T-helper 17 cell (primary cell): ENCODE results near the gene PXK. TPM values are rescaled to one million over a fixed set of nuclear protein-coding genes. Genes with fewer than 3 reads are reported as not detected.
A peak's percentile ranks its signal among the peaks of the same experiment; 100 is the strongest.

Experiments
- ATAC-seq: fragments of 150-1000 bp; cut with Tn5 transposase; 2 replicates; pipeline ENCODE4 v1.10.0; 2021; ENCODE audit warnings: mild to moderate bottlenecking, moderate library complexity
- DNase-seq, 3 donors: peaks; one replicate each; pipeline versions ENCODE4 v3.0.0 to v3.0.0-alpha.2; 2020 to 2021
- H3K9me3 ChIP-seq: one replicate; pipeline ENCODE4 v1.7.0; 2013; ENCODE audit warnings: low read length, mild to moderate bottlenecking; ENCODE audit not compliant: control insufficient read depth, poor library complexity, severe bottlenecking
- H3K27ac Mint-ChIP-seq: one replicate; pipeline ENCODE4 v1.8.0; 2022; ENCODE audit warnings: mild to moderate bottlenecking, moderate library complexity, mixed read lengths
- H3K27me3 Mint-ChIP-seq: one replicate; pipeline ENCODE4 v1.8.0; 2022; ENCODE audit warnings: mixed read lengths
- H3K36me3 Mint-ChIP-seq: one replicate; pipeline ENCODE4 v1.8.0; 2022; ENCODE audit warnings: low read depth, mixed read lengths
- H3K4me1 Mint-ChIP-seq: one replicate; pipeline ENCODE4 v1.8.0; 2022; ENCODE audit warnings: mild to moderate bottlenecking, mixed read lengths
- H3K4me3 Mint-ChIP-seq: one replicate; pipeline ENCODE4 v1.8.0; 2022; ENCODE audit warnings: mild to moderate bottlenecking, moderate library complexity, mixed read lengths
- total RNA-seq, 4 donors: library from RNA in 2 of 4; stranded (reverse) in 2 of 4; gene quantifications; one replicate each; pipeline ENCODE4 v1.2.3 and lab custom pipeline; 2022 to 2026

The PXK gene
- total RNA-seq, 2 donors from 2014 or later = 20.1 to 23.1 TPM

DNA sequence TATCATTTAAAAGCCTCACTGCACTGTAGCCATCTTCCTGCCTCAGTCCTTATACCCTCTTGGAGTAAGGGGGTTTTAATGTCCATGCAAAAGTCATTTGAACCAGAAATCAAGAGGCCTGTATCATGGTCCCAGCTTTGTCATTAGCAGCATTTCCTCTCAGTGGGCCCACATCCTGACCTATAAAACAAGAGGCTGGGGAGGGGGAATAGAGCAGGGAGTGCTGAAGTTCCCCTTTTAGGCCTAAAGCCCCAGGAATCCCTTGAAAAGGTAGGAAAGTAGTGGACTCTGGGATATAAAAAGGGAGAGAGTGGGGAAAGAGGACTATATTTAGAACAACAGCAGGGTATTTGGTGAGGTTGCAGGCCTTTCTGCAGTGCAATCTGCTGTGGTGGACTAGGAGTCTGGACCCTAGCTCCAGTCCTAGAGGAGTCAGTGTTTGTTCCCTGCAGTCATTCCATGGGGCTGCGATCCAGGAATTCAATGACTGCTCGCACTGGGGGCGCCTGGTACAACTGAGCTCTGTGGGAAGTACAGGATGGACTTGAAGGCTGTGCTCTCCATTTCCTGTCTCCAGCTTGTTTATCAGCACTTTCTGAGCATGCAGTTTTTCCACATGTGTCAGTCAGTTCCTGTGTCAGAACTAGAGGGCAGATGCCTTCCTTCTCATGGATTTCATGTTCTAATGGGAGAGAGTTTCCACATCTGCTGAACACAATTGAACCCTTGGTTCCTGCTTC is 54.1 kb downstream of the PXK start:
- H3K27me3 Mint-ChIP-seq = no peaks in the 10 kb centered on the region
- no peak overlapping the region for H3K27ac Mint-ChIP-seq
- H3K36me3 Mint-ChIP-seq = peaks cover 11% of the 10 kb centered on the region
- peaks cover 7% of the 10 kb centered on the region for H3K4me1 Mint-ChIP-seq
- no peak overlapping the region for H3K4me3 Mint-ChIP-seq
- no peaks in the 10 kb centered on the region for H3K9me3 ChIP-seq
- DNase-seq (no peak), ATAC-seq (no peak)

DNA sequence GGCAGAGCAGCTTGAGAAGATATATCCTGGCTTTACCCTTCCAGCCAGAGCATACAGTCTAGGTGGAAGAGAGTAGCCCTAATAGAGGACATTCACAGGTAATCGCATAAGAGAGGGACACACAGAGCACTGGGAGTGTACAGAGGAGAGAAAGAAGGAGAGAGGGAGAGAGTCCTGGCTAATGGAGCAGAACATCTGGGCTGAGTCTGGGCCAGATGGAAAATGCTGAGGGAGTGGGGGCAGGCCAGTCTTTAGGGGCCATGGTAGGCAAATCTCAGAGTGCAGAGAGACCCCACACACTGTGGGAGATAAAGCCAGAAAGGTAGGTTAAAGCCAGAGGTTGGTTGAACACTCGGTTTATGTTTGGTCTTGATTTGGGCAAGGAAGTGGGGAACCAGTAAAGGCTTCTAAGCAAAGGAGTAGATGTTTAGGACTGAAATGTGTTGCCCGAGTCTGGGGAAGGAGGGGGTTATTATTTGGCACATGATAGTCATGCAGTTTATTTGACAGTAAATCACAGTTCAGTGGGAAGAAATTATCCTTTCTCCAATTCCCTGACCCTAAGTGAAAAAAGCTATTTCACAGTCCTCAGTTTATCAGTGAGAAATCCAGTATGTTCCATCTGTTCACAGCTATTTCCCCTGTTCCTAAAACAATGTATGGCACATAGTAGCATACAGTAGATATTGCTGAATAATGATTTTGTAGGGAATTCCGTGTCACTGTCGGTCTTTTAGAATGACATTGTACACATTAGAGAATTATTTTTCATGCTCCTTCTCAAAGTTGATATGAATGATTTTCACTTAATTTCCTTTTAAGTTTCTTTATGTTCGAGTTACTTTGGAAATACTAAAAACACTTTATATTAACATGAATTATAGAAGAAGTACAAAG is 55.2 kb downstream of the PXK start:
- Mint-ChIP-seq H3K36me3 (peaks cover 11% of the 10 kb centered on the region), H3K4me3 (no peak overlapping the region), H3K27ac (no peak overlapping the region), H3K27me3 (no peaks in the 10 kb centered on the region), H3K4me1 (peaks cover 7% of the 10 kb centered on the region)
- ATAC-seq (no peak), DNase-seq (no peak)
- H3K9me3 ChIP-seq = no peaks in the 10 kb centered on the region

DNA sequence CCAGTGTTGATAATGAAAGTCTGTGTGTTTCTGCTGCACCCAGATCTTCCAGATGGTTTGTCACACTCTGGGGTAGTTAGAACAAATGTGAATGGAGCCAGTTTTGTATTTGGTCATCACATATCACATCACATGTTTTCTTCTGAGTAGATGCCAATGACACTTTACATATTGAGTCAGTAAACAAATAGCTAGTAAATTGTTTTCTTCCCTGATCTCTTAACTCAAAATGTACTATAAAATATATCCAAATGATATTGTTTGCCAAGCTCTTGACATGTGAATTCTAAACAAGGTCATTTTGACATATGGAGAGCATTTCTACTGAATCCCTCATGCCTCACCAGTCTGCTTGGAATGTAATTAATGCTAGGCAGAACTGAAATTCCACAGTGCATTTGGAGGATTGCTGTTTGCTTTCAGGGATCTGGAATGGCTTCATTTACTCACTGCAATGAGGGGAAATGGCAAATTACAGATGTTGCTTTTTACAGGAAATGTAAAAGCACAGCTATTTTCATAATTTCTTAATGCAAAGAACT is 55.9 kb downstream of the PXK start:
- Mint-ChIP-seq H3K27ac (no peak overlapping the region), H3K27me3 (no peaks in the 10 kb centered on the region), H3K4me3 (no peak overlapping the region), H3K4me1 (peaks cover 7% of the 10 kb centered on the region), H3K36me3 (peaks cover 11% of the 10 kb centered on the region)
- H3K9me3 ChIP-seq = no peaks in the 10 kb centered on the region
- ATAC-seq (no peak), DNase-seq (no peak)

DNA sequence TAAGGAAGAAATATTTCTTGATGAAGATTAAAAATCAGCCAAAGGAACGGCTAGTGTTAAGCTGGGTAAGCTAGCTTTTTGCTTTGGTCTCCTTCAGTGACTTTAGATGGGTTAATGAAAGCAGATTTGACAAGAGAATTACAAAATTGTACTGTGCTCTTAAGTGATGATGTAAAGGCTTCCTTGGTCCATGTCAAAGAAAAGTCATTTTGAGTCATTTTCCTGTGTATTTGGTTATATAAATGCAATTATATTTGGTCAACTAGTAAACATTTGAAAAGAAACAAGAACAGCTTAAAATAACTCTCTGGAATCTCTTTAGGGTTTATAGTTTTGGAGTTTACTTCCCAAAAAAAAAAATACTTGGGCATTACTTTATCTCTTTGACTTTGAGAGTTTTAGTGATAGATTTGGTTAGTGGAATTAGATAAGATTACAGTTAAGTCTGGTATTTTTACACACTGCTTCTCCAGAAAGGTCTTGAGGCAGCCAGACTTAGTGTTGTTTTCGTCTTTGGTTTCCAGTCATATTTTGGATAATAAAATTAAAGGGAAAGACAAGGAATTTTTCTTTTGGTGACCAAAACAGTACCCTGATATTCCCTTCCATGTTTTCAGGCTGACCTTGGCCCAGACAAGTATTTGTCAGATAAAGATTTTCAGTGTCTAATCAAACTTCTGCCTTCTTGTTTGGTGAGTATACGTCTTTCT is 58.6 kb downstream of the PXK start:
- Mint-ChIP-seq H3K27ac (no peak overlapping the region), H3K4me1 (peaks cover 7% of the 10 kb centered on the region), H3K4me3 (no peak overlapping the region), H3K27me3 (no peaks in the 10 kb centered on the region), H3K36me3 (peaks cover 11% of the 10 kb centered on the region)
- no peak for DNase-seq
- no peak for ATAC-seq
- no peaks in the 10 kb centered on the region for H3K9me3 ChIP-seq

DNA sequence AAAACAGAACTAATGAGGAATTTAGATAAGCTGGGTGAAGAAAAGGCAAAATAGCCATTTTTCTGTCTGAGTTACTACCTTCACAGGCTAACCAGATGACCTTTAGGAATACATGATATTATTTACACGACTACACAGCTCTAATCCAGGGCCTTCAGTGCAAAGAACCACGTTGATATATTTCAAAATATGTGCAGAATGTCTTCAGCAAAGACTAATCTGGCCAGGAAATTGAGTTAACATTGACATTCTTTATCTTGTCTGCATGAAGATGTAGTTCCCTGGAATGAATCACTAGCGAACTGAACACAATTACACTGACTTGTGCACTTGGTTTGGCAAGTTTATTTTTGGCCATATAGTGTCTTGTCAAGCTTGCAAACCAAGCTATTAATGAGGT is 59.5 kb downstream of the PXK start:
- no peaks in the 10 kb centered on the region for H3K9me3 ChIP-seq
- Mint-ChIP-seq H3K4me3 (no peak overlapping the region), H3K4me1 (peaks cover 7% of the 10 kb centered on the region), H3K36me3 (peaks cover 10% of the 10 kb centered on the region), H3K27me3 (no peaks in the 10 kb centered on the region), H3K27ac (peak overlapping the region; percentile 11)
- DNase-seq = no peak
- no peak for ATAC-seq

DNA sequence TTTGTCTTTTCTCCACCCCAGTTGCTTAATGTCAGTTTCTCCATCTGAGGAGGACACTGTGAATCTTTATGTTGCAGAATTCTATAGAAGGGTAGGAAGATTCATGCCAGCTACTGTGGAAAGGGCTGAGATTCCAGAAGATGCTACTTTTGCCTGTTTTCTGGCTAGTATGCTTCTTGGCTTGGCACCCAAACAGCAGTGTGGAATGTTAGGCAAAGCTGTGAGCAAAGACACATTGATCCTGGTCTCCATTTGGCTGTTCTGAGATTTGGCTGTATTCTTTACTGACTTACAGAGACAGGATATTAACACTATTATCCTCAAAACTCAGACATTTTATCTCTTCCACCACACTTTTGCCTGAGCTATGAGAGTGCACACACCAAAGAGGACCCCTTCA is 61.6 kb downstream of the PXK start:
- no peak for DNase-seq
- Mint-ChIP-seq H3K27me3 (no peaks in the 10 kb centered on the region), H3K36me3 (peaks cover 5% of the 10 kb centered on the region), H3K4me1 (no peaks in the 10 kb centered on the region), H3K4me3 (no peak overlapping the region), H3K27ac (no peak overlapping the region)
- ATAC-seq = no peak
- H3K9me3 ChIP-seq = no peaks in the 10 kb centered on the region

DNA sequence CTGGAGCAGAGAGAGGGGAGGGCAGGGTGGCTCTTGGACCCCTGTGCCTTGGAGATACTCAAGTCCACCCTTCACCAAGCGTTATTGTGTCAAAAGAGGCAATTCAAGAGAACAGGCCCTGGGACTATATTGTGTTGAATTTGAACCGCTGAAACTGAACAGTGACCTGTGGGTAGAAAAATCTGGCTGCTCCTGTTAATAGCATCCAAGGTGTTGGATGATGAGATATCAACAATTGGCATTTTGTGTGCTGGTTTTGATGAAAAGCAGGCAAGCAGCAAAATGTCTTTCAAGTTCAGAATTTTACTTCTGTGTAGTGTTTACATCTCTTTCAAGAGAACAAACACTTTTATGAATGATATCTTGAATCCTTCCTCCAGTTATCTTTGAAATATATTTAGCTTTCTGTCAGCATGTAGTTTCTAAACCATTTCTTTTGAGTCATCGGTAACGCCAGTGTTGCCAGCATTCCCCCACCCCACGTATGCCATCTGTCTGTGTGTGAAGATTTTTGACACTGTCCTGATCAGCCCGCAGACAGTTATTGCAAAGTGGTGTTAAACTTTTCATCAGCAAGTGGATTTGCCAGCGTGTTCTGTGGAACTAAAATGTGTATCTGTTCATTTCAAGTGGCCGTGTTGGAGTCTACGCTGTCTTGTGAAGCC is 66.1 kb downstream of the PXK start:
- Mint-ChIP-seq H3K4me3 (no peak overlapping the region), H3K4me1 (no peaks in the 10 kb centered on the region), H3K36me3 (no peaks in the 10 kb centered on the region), H3K27me3 (no peaks in the 10 kb centered on the region), H3K27ac (no peak overlapping the region)
- no peak for ATAC-seq
- DNase-seq = no peak
- H3K9me3 ChIP-seq = no peaks in the 10 kb centered on the region

DNA sequence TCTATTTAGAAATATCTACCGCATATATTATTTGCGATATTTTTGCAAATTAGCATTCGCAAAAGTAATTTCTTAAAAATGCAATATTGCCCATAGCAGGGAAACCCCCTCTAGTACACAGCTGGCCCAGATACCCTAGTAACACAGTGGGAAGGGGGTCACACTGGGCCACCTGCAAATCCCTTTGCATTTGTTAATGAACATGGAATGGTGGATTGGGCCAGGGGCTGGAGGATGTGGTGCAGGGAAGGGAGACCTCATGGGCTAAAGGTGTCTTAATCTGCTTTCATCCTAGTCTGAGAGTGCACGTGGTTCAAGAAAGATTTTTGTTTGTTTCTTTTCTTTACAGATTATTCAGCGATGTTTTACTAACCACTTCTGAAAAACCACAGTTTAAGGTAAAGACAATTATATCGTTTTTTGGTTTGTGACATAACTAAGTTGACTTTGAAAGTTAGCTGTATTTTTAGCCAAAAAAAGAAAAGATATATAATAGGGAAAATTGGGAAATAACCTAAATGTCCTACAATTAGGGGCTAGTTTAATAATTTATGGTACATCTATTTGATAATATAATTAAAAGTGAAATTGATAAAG is 70.9 kb downstream of the PXK start:
- no peak overlapping the region for H3K4me3 Mint-ChIP-seq
- ATAC-seq = no peak
- peaks cover 3% of the 10 kb centered on the region for H3K36me3 Mint-ChIP-seq
- no peak for DNase-seq
- peaks cover under 1% of the 10 kb centered on the region for H3K4me1 Mint-ChIP-seq
- H3K27ac Mint-ChIP-seq = no peak overlapping the region
- no peaks in the 10 kb centered on the region for H3K27me3 Mint-ChIP-seq
- no peaks in the 10 kb centered on the region for H3K9me3 ChIP-seq

DNA sequence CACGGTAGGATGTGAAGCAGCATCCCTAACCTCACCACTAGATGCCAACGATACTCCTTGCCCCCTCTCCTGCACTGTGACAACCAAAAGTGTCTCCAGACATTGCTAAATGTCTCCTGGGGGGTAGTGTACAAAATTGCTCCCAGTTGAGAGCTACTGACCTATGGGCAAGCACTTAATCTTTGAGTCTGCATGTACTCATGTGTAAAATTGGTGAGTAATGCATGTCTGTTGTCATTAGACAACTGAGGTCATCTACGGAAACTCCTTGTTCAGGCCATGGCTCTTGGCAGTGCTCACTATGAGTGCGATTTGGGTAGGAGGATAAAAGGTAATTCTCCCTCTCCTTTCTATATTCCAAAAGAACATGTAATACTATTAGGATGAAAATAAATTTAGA is 71.7 kb downstream of the PXK start:
- peaks cover 3% of the 10 kb centered on the region for H3K4me1 Mint-ChIP-seq
- H3K36me3 Mint-ChIP-seq = peaks cover 3% of the 10 kb centered on the region
- no peak overlapping the region for H3K27ac Mint-ChIP-seq
- H3K27me3 Mint-ChIP-seq = no peaks in the 10 kb centered on the region
- DNase-seq (no peak), ATAC-seq (no peak)
- H3K9me3 ChIP-seq = no peaks in the 10 kb centered on the region
- H3K4me3 Mint-ChIP-seq = no peak overlapping the region

DNA sequence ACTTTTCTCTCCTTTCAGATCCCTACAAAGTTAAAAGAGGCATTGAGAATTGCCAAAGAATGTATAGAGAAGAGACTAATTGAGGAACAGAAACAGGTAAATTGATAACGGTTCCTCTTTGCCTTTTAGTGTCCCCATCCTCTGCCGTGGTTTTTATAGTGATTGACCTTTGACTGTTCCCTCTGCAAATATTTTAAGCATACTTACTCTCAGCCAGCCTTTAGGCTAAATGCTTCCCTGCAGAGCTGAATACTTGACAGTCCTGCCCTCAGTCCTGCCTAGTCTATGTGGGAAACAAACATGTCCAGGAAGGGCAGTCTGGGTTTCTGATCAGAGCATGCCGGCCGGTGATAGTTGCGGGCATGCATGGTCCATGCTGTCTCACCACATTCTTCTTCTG is 76.2 kb downstream of the PXK start:
- peaks cover 3% of the 10 kb centered on the region for H3K4me1 Mint-ChIP-seq
- H3K9me3 ChIP-seq = no peaks in the 10 kb centered on the region
- no peak for DNase-seq
- ATAC-seq = no peak
- H3K36me3 Mint-ChIP-seq = peaks cover 5% of the 10 kb centered on the region
- H3K27me3 Mint-ChIP-seq = no peaks in the 10 kb centered on the region
- no peak overlapping the region for H3K4me3 Mint-ChIP-seq
- H3K27ac Mint-ChIP-seq = no peak overlapping the region

DNA sequence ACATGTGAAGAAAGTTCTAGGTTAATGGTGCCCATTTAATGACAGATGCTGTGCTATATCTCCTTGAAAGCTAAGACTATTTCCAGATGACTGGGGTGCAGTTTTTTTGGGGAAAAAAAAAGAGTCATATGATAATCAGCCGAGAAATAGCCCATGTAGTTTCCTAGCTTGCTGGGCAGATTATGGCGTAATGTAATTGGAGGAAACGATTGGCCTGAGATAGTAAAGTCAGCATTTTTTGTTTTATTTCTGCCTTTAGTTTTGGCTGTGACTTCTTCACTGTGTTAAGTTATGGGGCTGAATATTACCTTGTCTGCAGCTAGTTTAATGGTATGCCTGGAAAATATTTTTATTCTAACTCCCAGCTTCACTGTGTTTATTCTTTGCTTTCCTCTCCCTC is 77.0 kb downstream of the PXK start:
- Mint-ChIP-seq H3K27me3 (no peaks in the 10 kb centered on the region), H3K36me3 (peaks cover 5% of the 10 kb centered on the region), H3K27ac (no peak overlapping the region), H3K4me1 (peaks cover 3% of the 10 kb centered on the region), H3K4me3 (no peak overlapping the region)
- no peaks in the 10 kb centered on the region for H3K9me3 ChIP-seq
- DNase-seq = no peak
- no peak for ATAC-seq

DNA sequence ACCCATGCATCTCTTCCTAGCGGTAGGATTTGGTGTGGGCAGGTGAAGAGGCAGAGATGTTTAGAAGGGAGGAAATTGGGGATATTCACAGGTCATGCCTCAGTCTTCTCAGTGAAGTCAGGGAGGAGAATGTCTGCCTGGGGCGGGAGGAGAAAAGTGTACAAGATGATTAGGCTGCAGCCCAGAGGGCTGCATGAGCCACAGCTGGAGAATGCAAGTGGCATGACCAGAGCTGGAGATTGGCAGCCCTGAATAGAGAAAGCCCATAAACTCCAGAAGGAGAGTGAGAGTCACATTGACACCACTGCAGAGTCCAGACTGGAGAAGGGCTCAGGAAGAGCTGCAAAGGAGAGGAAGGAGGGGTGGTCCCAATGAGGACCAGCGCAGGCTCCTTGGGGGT is 78.3 kb downstream of the PXK start:
- no peaks in the 10 kb centered on the region for H3K27me3 Mint-ChIP-seq
- peaks cover 3% of the 10 kb centered on the region for H3K4me1 Mint-ChIP-seq
- H3K9me3 ChIP-seq = no peaks in the 10 kb centered on the region
- DNase-seq (no peak), ATAC-seq (no peak)
- peaks cover 5% of the 10 kb centered on the region for H3K36me3 Mint-ChIP-seq
- H3K4me3 Mint-ChIP-seq = no peak overlapping the region
- H3K27ac Mint-ChIP-seq = peak overlapping the region; percentile 85
